GM18873 (cell line): Measurements from ENCODE around the gene SNTG2.
"Not testable (repeated sequence)": the region's sequence is repeated elsewhere in the genome, so short reads cannot be mapped to it uniquely, and the experiment has no call there.

Experiments
- ATAC-seq: cut with Tn5 transposase; IDR thresholded peaks from one replicate; pipeline ENCODE4 v1.9.1; 2021; ENCODE audit warnings: mild to moderate bottlenecking, moderate library complexity, moderate number of reproducible peaks; ENCODE audit not compliant: unreplicated experiment, low FRiP score

Gene SNTG2

DNA sequence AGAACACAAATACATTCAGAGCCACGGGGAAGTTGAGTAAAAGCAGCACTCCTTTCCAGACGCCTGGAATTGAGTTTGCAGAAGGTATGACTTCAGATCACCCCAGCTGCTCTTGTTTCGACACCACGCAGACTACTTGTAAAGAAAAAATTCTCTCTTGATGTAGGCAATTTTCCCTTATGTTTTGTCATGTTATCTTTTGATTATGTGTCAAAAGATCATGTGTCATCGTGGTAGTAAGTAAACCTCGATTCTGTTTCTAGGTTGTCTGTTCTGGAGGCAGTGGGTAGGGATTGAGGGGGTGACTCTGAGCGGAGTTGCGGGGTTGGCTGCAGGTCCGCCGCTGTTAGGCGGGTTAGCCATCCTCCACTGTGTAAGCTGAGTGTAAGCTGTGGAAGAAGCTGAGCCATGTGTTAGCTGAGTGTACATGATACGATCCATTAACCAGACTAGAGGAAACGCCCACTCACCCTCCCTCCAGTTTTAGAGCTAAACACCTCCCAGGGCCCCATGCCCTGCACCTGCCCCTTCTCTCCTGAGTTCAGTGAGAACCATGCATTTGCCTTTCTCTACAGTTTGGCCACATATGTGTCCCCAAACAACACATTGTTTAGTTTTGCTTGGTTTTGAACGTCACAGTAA, 181.8 kb downstream of the SNTG2 start:
- no peak for ATAC-seq

- ATAC-seq, result not testable (repeated sequence)
Measured at GRCh38 chr2:1133896-1134295, 183.2 kb downstream of the SNTG2 start.

DNA sequence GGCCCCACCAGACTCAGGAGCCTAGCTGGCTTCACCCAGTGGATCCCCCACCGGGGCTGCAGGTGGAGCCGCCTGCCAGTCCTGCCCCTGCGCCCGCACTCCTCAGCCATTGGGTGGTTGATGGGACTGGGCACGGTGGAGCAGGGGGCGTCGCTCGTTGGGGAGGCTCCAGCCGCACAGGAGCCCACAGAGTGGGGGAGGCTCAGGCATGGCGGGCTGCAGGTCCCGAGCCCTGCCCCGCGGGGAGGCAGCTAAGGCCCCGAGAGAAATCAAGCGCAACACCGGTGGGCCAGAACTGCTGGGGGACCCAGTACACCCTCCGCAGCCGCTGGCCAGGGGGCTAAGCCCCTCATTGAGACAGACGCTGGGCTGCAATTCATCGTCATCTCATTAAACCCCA, 184.0 kb downstream of the SNTG2 start:
- ATAC-seq, result no peak

DNA sequence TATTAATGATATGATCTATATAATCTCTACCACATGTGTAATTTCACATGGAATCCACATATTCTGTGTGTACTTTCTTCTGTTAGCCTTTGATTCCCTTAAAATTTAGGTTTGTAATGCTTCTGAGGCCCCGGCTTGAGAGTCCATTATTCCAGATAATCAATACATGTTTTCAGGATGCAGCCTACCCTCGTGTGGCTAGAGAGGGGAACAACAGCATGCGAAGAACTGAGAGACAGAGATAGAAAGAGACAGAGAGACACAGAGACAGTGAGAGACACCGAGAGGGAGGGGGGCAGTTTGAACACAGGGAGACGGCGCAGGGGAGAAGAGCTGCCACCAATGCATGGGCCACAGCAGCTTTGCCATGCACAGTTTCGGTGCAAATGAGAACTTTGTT, 185.4 kb downstream of the SNTG2 start:
- no peak for ATAC-seq

- ATAC-seq, result no peak
Measured at GRCh38 chr2:1136846-1137245, 186.2 kb downstream of the SNTG2 start.

GRCh38 chr2:1137264-1137663, 186.6 kb downstream of the SNTG2 start:
- ATAC-seq, result no peak

GRCh38 chr2:1137913-1138391, 187.3 kb downstream of the SNTG2 start:
- ATAC-seq, result no peak

GRCh38 chr2:1140389-1141003, 189.8 kb downstream of the SNTG2 start:
- ATAC-seq, result no peak

DNA sequence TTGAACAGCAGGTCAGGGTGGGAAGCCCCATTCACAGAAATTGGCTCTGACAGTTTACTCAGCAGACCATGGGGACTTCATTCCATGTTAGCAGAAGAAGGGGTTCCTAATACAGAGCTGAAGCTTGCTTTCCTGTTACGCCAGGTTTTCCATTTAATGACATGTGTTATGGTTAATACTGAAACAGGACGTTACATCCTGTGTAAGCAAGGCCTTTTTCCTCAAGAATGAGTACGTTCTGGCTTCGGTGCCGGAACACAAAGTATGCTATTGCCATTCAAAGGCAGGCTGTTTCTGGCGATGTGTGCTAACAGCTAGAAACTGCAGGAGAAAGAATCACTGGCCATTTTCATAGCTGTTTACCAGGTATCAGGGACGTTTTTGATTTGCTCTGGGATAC, 190.4 kb downstream of the SNTG2 start:
- no peak for ATAC-seq

- ATAC-seq, result no peak
Measured at GRCh38 chr2:1143129-1143528, 192.5 kb downstream of the SNTG2 start.

- ATAC-seq, result no peak
Measured at GRCh38 chr2:1147873-1148612, 197.4 kb downstream of the SNTG2 start.

GRCh38 chr2:1150724-1151511, 200.3 kb downstream of the SNTG2 start:
- no peak for ATAC-seq

DNA sequence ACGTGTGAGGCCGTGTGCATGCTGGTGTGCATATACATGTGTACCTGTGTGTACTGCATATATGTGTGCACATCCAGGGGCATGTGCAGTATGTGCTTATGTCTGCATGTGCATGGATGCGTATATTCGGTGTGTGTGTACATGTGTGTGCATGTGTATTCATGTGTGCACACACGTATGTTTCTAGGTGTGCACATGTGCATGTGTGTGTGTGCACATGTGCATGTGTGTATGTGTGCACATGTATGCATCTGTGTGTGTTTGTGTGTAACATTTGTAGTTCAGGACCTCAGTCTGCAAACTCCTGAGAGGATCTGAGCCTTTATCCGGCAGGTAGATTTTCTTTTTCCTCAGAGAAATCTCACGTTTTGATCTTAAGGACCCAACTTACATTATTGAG, 201.7 kb downstream of the SNTG2 start:
- ATAC-seq, result no peak

DNA sequence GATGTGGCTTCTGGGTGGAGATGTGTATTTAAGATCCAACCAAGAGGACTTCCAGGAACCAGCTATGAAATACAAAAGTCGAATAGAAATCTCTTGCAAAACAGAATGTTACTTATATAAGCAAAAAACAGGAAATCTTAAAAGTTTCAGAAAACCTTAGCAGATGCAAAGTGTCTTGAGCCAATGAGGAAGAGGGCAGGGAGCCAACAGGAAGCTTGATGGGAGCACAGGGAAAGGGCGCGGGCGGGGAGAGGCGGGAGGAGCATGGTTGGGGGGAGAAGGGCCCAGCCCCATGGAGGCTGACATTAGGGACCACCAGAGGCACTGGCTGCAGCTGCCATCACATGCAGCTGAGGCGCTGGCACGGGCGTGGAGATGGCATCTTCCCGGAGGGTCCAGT, 203.3 kb downstream of the SNTG2 start:
- ATAC-seq, result no peak

DNA sequence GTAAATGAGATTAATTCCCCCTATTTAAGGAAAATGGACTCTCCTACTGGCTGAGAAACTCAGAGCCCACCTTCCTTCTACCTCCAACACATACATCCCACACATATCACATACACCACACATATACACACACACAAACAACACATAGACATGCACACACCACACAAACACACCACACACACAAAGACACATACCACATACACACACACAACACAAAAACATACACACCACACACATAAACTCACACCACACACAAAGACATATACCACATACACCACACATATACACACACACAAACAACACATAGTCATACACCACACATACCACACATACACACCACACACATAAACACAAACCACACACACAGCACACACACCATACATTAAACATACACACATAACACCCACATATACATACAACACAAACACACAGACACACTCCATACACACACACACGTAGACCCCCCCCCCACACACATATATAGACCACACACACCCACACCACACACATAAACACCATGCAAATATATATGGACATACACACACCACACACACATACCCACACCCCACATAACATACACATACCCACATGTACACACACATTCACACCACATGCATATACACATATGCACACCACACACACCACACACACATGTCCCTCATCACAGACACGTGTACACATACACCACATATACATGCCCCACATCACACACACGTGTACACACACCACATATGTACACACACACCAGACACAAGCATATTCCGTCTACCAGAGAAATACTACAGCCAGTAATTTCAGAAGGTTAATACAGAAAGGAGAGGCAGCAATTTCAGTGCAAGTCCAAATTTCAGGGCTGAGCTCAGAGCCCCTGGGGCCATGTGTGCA, 204.3 kb downstream of the SNTG2 start:
- no peak for ATAC-seq

DNA sequence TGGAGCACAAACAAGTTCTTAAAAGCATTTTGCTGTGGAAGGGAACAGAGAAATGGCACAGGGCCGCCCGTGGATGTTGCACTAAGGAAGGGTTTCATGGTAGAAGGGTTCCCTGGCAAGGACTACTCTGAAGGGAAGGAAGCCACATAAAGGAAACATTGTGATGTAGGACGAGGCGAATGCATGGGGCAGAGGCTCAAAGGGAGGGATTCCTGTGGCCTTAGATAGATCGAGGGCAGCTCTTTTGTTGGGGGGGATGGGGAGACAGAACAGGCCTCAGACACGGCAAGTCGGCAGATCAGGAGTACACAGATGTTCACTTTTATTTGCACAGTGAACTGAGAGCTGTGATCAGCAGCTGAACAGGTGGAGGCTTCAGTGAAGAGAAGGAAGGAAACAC, 205.4 kb downstream of the SNTG2 start:
- no peak for ATAC-seq

DNA sequence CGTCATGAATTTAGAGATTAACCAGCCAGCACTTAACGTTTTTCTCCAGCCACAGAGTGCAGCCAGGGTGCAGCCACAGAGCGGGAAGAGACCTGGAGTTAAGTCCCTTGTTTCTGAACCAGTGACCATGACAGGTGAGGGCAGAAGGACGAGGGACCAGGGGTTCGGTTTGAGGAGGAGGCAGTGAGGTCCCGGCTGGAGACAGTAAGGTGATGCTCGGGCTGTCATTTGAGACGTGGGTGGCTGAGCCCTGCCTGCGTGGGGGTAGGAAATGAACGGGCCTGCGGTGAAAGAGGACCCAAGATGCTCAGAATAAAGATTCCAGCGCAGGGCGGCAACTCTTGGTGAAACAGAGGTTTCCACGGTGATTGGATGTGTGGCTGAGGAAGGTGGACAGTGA, 205.9 kb downstream of the SNTG2 start:
- ATAC-seq, result no peak

DNA sequence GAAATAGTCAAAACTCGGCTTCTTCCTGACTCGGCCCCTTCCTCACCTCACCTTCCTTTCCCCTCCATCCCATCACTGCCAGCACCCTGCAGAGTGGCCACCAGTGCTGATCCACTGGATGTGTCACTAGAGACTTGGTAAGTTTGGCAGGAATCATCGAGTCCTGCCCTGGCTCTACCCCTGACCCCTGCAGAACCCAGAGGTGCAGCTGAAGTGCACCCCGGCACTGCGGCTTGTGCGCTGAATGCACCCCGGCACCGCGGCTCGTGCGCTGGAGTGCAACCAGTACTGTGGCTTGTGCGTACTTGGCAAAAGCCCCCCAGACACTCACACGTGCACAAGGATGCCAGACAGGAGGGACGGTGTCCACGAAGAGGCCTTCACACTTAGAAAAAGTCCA, 206.5 kb downstream of the SNTG2 start:
- ATAC-seq, result no peak

GRCh38 chr2:1159013-1159412, 208.4 kb downstream of the SNTG2 start:
- ATAC-seq, result no peak

DNA sequence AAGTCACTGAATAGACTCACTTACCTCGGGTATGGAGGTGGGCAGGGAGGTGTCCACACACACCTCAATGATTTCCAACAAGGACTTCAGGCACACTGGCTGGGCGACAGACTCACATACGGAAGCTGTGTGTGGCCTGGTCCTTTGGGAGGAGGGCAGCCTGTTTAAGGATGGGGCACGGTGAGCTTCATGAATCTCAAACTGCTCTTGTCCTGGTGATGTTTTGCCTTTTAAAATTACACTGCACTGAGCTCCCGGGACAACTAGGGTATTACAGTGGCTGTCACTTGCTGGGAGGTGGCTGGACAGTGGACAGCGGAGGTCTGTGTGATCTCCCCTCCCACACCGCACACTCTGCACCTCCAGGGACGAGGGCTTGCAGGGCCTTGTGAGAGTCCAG, 211.6 kb downstream of the SNTG2 start:
- ATAC-seq, result no peak
